HG02938 (cell line): Measurements from ENCODE around the gene POLH.
A peak's percentile ranks its signal among the peaks of the same experiment; 100 is the strongest.

Source experiments
- ATAC-seq: cut with Tn5 transposase; IDR thresholded peaks from one replicate; pipeline ENCODE4 v1.9.1; 2021; ENCODE audit warnings: mild to moderate bottlenecking, moderate library complexity; ENCODE audit not compliant: unreplicated experiment

The POLH gene

DNA sequence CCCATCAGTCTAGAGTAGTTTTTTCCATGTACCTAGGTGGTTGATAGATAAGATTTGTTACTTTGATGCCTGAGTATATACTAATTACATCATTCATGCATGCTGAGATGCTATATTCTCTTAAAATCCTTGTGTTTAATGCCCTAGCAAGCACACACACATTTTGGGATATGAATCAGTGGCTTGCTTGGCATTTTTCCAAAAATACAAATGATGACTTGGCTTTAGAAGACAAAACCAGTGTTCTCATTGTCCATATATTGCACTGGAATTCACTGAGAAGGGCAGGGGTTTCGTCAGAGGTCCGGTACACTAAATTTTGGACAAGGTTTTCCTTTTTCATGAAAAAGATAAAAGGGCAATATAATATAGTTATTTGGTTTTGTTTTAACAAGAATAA lies 28.2 kb downstream of the POLH start:
- no peak for ATAC-seq

DNA sequence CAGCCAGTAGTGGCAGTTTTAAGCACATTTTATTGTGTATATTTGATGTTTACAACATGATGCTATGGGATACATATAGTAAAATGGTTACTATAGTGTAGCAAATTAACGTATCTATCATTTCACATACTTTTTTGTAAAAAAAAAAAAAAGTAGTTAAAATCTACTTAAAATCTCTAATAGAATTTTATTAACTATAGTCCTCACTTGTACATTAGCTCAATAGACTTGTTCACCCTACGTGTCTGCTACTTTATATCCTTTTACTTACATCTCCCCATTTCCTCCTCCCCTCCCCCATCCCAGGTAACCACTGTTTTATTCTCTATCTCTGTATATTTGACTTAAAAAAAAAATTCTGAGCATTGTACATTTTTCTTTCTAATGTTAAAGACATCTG lies 30.0 kb downstream of the POLH start:
- no peak for ATAC-seq

DNA sequence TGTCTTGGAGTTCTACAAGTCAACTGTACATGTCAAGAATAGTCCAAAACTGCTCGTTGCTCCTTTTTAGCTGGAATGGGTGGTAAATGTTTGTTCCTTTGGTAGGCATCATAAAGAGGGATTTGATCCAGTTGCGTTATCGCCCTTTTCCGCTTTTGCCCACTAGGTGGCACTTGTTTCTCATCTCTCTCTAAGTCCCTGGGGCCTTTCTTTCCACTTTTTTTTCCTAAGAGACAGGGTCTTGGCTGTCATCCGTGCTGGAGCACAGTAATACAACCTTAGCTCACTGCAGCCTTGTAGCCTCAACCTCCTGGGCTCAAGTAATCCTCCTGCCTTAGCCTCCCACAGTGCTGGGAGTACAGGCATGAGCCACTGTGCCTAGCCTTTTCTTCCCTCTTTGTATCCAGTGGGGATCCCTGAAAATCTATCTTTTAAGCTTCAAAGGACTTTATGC lies 32.4 kb downstream of the POLH start:
- no peak for ATAC-seq

DNA sequence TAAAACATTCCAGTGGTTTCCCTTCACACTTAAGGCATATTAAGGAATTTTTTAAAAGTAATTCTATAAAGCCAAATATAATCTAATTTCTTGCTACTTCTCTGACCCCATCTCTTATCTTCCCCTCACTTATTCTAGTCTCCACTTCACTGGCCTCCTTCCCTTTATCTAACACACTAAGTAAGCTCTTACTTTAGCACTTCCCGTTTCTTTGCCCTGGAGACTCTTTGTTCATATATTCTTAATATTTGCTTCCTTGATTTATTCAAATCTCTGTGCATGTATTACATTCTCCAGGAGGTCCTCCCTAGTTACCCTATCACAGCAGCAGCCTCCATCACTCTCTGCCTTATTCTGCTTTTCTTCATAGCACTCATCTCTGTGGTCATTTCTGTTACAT lies 32.8 kb downstream of the POLH start:
- no peak for ATAC-seq

DNA sequence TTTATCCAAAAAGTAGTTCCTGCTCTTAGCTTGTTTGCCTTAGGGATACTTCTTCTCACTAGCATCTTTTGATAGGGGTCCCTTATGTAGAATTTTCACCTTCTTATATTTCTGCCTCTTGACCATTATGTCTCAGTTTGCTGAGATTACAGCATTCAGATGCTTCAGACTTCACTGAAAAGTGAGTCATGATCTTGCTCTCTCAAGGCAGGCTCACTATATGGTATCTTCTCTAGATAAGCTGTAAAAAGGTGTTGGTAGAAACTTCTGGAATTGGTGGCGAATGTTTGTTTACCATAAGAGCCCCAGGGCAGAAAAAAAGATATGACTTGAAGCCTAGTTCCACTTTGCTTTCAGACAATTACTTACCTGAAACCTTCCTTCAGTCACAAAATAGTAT lies 33.4 kb downstream of the POLH start:
- ATAC-seq = no peak

DNA sequence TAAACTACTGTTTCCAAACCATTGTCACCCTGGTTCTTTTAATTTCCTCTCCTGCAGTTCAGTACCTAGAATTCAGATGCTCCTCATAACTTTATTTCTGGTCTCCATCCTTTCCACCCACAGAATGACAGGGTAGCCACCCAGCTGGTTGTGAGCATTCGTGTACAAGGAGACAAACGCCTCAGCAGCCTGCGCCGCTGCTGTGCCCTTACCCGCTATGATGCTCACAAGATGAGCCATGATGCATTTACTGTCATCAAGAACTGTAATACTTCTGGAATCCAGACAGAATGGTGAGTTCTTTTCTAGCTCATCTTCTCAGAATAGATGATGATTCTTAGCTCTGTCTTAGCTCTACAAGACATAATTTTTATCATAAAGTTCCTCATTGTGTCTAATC lies 34.4 kb downstream of the POLH start:
- ATAC-seq = no peak

DNA sequence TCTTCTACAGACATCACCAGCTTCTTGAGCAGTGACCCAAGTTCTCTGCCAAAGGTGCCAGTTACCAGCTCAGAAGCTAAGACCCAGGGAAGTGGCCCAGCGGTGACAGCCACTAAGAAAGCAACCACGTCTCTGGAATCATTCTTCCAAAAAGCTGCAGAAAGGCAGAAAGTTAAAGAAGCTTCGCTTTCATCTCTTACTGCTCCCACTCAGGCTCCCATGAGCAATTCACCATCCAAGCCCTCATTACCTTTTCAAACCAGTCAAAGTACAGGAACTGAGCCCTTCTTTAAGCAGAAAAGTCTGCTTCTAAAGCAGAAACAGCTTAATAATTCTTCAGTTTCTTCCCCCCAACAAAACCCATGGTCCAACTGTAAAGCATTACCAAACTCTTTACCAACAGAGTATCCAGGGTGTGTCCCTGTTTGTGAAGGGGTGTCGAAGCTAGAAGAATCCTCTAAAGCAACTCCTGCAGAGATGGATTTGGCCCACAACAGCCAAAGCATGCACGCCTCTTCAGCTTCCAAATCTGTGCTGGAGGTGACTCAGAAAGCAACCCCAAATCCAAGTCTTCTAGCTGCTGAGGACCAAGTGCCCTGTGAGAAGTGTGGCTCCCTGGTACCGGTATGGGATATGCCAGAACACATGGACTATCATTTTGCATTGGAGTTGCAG lies 37.9 kb downstream of the POLH start:
- no peak for ATAC-seq

DNA sequence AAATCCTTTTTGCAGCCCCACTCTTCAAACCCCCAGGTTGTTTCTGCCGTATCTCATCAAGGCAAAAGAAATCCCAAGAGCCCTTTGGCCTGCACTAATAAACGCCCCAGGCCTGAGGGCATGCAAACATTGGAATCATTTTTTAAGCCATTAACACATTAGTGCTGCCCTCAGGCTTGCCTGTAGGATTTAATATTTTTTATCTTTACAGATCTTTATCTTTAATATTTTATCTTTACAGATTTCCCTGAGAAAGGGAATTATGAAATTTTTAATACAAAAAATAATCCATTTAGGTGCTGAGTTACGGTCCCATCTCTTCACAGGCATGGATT lies 38.4 kb downstream of the POLH start:
- no peak for ATAC-seq

DNA sequence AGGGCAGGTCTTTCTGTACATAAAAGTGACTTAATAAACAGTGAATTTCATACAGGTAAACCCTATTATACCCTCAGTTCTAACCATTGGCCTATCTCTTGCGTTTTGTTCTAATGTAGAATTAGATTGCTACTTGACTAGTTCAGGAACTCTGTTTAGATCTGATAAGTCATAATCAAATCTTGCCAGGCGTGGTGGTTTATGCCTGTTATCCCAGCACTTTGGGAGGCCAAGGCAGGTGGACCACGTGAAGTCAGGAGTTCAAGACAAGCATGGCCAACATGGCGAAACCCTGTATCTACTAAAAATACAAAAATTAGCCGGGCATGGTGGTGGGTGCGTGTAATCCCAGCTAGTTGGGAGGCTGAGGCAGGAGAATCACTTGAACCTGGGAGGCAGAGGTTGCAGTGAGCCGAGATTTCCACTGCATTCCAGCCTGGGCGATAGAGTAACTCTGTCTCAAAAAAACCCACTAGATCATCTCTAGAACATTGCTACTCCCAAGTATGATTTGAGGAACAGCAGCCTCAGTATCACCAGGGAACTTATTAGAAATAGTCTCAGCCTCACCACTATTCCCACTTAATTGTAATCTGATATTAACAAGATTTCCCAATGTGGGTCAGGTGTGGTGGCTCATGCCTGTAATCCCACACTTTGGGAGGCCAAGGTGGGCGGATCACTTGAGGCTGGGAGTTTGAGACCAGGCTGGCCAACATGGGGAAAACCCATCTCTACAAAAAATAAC lies 40.9 kb downstream of the POLH start:
- no peak for ATAC-seq

DNA sequence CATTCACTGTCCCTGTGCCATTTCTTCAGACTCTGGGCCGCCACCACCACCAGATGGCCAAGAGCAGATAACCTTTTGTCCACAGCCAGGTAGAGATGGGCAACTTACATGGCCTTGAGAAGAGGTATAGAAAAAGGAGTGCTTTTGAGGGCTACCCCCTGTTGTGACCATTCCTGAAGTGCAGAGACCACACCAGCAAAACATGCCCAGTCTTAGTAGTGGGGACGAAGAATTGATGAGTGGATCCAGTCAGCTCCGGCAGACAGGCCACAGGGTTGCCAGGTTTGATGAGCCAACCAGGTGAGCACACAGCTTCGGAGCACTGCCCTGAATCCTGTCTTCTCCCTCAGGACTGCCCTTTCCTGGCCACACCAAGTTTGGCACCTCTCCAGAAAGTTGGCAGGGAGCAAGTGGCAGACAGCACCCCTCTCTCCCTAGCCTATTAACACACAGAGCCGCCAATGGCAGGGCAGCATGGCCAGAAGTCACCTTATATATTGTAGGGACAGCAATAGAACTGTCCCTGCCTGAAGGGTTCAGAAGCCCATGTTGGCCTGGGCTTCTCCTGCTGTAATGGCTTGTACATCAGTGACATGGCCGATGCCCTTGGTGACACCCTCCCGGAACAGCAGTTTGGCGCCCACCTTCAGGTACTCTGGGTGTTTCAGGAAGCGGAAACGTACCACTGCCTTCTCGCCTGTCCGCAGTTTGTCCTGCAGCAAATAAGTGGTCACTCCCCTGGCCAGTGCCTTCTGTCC lies 45.3 kb downstream of the POLH start:
- no peak for ATAC-seq

DNA sequence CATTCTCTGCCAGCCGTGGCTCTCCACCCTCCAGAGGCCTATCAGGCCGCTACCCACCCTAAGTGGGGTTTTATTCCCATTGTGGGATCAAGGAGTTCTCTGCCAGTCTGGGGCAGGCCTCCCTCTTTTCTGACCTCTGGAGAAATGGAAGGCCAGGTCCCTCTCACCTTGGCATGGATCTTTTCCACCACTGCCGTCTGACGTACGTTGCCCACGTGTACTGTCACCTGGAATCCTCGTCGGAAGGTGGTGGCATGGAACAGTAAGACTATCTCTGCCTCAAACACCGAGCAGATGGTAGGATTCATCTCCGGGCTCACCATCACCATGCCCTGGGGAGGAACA lies 45.8 kb downstream of the POLH start:
- ATAC-seq = no peak

DNA sequence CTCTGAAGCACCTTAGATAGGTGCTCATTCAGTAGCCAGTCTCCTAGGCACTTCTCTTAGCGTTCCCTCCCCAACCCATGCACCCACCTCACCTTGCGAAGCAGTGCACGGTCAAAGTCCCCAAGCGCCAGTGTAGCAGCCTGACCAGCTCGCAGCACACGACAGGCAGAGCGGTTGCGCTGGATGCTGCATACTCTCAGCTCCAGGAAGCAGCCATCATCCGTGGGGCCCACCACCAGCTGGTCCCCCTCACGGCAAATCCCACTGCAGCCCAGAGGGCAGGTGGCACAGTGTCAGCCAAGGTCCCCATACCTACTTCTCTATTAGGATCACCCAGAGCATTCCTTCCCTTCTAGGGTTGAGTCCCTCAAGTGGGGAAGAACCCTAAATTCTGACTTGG lies 46.6 kb downstream of the POLH start:
- ATAC-seq = no peak

DNA sequence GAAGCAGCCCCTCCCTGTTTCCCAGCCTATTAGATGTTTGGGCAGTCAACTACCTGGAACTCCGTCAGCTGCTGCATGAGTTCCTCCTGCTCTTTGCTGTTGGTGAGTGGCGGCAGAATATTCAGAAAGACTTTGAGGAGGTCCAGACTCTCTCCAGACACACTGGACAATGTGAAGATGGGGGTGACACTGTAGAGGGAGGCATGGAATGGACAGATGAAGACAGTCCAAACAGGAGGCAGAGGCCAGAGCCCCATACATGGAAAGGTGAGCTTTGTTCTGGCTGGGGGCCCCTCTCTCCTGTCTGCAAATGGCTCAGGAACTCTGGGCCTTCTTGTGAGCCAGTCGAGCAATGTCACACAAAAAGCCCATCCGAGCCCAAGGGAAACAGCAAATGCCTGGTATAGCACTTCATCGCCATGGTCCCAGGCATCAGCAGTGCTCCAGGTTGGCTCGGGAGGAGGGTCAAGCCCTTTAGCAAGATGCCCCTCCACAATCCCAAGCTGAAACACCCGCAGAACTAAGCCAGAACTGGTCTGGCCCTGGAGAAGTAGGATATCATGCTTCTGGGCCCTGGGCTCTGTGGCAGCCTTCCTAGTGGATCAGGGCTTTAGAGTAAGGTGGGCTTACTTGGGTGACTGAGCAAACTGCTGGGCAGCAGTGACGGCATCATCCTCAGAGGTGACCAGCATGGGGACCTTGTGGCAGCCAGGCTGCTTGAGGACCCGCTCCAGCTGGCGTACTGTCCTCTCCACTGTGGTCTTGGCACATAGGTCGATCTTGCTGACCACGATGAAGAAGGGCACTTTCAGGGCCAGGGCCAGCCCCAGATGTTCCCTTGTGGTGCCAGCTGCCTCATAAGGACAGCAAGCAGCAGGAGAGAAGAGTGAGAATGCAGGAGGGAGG lies 48.1 kb downstream of the POLH start:
- no peak for ATAC-seq

DNA sequence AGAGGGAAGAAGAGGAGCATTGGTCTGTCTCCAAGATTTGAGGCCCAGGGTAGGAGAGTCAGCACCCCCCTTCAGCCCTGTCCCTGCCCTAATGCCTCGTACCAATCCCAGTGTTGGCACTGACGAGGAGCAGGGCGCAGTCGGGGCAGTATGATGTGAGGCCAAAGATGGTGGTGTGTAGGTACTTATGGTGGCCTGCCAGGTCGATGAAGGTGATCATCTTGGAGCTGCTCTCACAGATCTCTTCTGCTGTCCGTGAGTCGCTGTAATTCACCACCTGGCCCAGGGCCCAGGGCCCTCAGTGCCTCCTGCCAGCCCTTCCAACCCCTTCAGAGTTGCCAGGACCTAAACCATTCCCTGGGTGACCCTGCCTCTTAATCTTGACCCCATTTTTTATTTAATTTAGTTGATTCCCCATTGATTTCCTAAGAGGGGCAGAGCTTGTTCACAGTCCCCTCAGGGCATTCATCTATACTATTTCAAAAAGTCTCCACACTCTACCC lies 48.9 kb downstream of the POLH start:
- ATAC-seq = no peak

DNA sequence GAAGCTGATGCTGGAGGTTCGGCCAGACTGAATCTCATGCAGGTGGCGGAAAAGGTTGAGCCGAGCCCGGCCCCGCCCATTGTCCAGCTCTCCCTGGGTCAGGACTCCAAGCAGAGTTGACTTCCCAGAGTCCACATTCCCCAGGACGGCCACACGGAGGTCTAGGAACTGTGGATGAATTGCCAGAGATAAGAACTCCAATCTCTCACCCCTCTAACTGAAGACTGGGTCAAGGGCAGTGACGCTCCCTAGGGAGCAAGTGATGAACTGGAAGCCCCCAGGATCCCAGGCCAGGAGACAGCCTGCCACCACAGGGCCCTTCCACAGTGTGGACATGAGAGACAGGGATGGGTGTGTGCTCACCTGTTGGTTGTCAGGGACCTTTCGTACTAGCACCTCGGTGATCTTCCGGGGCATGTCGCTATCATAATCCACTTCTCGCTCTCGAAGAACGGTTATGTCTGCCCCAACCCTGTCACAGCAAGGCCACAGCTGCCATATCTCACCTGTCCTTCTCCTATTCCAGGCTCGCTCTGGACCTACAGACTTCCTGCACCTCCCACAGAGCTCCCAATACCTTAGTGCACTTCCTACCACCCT lies 49.5 kb downstream of the POLH start:
- no peak for ATAC-seq

DNA sequence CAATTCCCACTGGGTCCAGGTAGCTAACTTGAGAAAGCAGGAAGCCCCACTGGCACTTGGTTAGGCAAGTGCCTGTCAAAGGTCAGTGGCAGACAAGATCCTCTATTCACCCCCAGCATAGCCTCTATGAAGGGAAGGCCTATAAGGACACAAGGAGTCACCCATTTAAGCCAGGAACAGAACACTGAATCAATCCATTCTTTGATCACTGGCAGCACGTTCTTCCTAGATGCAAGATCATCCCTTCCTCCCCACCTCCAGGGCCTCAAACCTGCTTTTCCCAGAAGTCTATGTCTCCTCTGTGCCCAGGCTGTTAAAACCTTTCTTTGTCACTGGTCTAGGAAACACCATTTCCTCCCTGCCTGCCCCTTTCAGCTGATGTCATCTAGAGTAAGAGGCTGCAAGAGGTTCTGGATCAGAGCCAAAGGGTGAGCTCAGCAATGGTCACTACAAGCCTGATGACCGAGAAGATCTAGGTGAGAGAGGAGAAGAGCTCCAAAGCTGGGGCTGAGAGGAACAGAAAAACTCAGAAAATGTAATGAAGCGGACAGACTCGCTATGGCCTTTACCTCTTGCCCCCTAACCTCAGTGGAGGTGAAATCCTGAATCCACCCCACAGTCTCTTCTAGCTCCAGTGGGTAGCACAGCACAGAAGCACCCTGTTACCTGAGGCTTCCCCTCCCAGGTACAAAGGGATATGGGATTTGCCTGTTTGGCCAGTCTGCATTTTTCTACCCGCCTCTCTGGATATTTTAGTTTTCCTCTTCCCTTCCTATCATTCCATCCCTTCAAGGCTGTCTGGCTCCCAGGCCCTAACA lies 51.2 kb downstream of the POLH start:
- no peak for ATAC-seq

DNA sequence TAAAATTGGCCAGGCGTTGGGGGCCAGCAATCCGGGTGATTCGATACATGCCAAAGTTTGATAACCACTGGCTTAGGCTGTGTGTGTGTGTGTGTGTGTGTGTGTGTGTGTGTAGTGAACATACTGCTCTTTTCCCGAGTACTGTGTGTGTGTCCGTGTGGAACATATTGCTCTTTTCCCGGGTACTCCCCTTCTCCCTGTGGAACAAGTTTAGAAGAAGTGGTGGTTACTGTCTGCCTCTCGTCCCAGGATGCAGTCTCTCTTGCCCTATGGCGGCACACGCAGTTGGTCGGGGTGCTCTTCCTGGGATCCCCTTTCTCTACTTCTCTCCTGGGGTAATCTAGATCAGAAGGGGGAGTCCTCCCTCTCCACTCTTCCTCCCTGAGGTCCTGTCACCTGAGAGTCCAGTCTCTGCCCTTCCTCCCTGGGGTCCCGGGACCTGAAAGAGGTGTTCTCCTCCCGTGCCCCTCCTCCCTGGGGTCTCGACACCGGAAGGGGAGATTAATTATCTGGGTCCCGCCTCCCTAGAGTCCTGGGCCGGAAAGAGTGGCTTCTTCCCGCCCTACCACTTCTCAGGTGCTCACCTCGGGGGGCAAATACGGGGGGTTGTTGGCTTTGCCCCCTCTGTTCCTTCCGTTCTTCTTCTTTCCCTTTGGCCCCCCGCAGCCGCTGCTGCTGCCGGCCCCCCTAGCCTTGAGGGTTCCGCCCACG lies 52.6 kb downstream of the POLH start:
- ATAC-seq = no peak

DNA sequence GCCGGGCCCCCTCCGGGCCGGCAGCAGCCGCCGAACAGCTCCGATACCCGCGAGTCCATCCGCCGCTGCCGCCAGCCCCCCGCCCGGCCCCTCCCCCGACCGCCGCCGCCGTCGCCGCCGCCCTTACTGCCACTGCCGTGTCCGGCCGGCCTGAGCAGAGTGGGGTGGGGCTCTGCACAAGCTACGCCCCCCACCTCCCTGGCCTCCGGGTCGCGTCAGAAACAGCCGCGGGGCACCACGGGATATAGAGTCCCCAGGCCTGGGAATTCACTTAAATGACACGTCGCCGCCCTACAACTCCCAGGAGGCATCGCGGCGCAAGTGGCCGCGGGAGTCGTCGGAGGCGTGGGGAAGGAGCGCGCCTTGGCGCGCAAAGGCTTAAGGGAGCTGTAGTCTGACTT lies 53.1 kb downstream of the POLH start, which contains the start of gene GTPBP2:
GTPBP2 (minus strand) TSS at position 161 of the 401 bp plus-strand sequence; CDS start at position 59, 102 bp downstream.
- peak; percentile 69 for ATAC-seq
